AG04449 (cell line): ENCODE data around the gene CALHM3.
A peak's percentile ranks its signal among the peaks of the same experiment; 100 is the strongest.

ENCODE experiments used
- CTCF ChIA-PET: fragments of 350-600 bp; formaldehyde crosslinking; extraction: SDS; loops from one replicate; lab custom pipeline; 2021; ENCODE audit warnings: antibody characterized with exemption; lab: Yijun Ruan, JAX
- POLR2A ChIA-PET: fragments of 400-600, 350-600 bp; formaldehyde crosslinking; extraction: SDS; loops from one replicate; lab custom pipeline; 2020; ENCODE audit warnings: antibody characterized with exemption, inconsistent platforms; lab: Yijun Ruan, JAX
- DNase-seq: peaks from one replicate; pipeline ENCODE4 v3.0.0-alpha.2; 2010; ENCODE audit warnings: low read depth, low spot score
- H3K4me3 ChIP-seq: 2 replicates; pipeline ENCODE4 v1.5.1; 2011; ENCODE audit warnings: low read depth, mild to moderate bottlenecking, control low read depth, low read length
- TF ChIP-seq, protein P1 (sequence below): IDR thresholded peaks from one replicate; pipeline ENCODE4 v1.5.1; 2011; ENCODE audit warnings: mild to moderate bottlenecking, moderate library complexity, low read length, control low read depth, inconsistent platforms; ENCODE audit not compliant: insufficient read depth; ENCODE audit errors: missing control alignments

Gene CALHM3

DNA sequence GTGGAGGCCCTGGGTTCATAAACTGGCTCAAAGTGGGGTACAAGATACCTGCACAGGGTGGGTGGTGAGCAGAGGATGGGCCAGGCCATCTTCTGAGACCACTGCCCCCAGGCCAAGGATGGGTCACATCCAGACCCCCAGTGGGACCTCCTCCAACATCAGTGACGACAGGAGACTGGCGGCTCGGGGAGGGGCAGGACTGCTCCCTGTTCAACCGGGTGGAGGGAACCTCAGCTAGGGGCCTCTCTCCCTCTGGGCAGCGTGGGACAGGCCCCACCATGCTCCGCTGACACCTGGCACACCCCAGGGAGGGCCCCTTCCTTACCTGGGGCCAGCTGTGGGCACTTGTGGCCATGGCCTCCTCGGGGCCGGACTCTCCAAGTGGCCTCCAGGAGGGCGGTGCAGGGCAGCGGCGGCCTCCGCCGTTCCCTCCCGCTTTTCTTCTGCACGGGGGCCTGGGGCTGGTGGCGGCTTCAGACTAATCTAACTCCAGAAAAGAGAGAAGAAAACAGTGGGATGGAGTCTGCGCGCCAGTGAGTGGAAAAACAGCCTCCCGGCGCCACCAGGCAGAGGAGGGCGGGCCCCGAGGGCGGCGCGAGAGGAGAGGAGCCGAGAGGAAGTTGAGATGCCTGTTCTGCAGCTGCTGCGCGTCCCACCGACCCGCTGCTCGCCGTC, 27.1 kb downstream of the CALHM3 start, which contains the start of gene CALHM2:
Gene CALHM2, minus strand, starts transcription at position 540 of the 675 bp plus-strand sequence. CDS start 2,429 bp downstream, outside the sequence.
- ChIA-PET CTCF (interaction anchor here (0.6 to 6.8 kb wide), 11 partner anchors 11 to 116 kb away, joined by 3 to 84 read pairs (median 4); no protein-coding TSS in a partner anchor), POLR2A (interaction anchor here (0.6 to 1.2 kb wide), 2 partner anchors 41 to 49 kb away, joined by 3 read pairs; partner anchors contain the start of gene NEURL1)
- H3K4me3 ChIP-seq = peak within 1 kb of the TSS; percentile 77
- TF ChIP-seq, protein P1, sequence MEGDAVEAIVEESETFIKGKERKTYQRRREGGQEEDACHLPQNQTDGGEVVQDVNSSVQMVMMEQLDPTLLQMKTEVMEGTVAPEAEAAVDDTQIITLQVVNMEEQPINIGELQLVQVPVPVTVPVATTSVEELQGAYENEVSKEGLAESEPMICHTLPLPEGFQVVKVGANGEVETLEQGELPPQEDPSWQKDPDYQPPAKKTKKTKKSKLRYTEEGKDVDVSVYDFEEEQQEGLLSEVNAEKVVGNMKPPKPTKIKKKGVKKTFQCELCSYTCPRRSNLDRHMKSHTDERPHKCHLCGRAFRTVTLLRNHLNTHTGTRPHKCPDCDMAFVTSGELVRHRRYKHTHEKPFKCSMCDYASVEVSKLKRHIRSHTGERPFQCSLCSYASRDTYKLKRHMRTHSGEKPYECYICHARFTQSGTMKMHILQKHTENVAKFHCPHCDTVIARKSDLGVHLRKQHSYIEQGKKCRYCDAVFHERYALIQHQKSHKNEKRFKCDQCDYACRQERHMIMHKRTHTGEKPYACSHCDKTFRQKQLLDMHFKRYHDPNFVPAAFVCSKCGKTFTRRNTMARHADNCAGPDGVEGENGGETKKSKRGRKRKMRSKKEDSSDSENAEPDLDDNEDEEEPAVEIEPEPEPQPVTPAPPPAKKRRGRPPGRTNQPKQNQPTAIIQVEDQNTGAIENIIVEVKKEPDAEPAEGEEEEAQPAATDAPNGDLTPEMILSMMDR = no peak
- DNase-seq = no peak

DNA sequence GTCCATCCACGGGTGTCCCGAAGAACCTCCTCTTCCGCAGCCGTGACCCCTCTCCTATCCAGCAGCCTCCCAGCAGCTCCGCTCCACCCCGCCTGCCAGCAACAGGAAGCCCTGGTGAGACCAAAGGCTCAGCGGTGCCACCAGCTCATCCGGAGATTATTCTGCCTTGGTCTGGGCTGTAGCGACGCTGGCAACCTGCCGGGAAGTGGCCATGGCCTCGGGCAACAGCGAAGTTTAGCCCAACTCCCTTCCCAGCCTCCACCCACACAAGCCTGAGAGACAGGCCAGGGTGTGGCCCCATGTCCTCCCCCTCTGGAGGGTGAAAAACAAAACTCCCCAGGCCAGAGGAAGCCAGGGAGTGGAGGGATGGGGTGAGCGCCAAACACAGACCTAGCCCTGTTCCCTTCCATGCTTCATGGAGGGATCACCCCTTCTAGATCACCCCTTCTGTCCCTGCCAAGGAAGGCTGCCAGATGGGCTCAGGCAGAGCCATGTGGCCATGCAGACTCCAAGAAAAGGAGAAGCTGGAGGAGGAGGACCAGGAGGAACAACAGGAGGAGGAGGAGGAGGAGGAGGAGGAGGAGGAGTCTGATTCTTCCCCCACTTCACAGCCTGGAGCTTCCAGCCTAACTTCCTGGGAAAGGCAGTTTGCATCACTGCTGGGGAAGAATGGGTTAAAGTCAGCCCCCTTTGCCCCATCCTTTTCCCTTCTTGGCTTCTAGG, 27.8 kb downstream of the CALHM3 start:
- no peak for DNase-seq
- ChIA-PET CTCF (interaction anchor here (0.8 to 6.8 kb wide), 8 partner anchors 12 to 91 kb away, joined by 3 to 84 read pairs (median 6); no protein-coding TSS in a partner anchor), POLR2A (interaction anchor here (0.7 to 1.2 kb wide), 2 partner anchors 9 to 42 kb away, joined by 3 to 4 read pairs; partner anchors contain the start of gene NEURL1)
- TF ChIP-seq, protein P1 = no peak
- peak overlapping the region; percentile 77 for H3K4me3 ChIP-seq

DNA sequence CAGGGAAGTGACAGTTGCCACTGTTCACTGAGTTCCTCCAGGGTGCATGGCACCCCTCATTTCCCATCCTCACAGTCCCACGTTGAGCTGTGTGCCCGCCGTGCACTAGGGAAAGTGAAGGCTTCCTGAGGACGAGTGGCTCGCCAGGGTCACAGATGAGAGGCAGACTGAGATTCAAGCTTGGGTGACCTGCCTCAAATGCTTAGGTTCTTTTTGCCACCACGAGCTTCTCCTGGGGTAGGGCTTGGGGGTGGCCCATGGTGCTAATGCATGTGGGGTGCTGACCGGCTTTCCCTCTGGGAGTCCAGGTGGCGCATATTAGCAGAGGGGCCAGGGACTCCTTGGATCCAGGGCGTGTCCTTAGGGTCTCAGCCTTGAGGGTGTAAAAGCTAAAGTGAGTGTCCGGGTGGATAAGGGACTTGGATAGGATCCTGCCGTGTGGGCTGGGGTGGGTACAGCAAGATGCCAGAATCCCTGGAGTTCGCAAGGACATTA, 28.8 kb downstream of the CALHM3 start:
- ChIA-PET CTCF (interaction anchor here (1.2 to 6.8 kb wide), 3 partner anchors 34 to 38 kb away, joined by 4 to 84 read pairs (median 4); no protein-coding TSS in a partner anchor), POLR2A (no interaction called here)
- TF ChIP-seq, protein P1 = no peak
- DNase-seq = no peak
- peak overlapping the region; percentile 77 for H3K4me3 ChIP-seq

DNA sequence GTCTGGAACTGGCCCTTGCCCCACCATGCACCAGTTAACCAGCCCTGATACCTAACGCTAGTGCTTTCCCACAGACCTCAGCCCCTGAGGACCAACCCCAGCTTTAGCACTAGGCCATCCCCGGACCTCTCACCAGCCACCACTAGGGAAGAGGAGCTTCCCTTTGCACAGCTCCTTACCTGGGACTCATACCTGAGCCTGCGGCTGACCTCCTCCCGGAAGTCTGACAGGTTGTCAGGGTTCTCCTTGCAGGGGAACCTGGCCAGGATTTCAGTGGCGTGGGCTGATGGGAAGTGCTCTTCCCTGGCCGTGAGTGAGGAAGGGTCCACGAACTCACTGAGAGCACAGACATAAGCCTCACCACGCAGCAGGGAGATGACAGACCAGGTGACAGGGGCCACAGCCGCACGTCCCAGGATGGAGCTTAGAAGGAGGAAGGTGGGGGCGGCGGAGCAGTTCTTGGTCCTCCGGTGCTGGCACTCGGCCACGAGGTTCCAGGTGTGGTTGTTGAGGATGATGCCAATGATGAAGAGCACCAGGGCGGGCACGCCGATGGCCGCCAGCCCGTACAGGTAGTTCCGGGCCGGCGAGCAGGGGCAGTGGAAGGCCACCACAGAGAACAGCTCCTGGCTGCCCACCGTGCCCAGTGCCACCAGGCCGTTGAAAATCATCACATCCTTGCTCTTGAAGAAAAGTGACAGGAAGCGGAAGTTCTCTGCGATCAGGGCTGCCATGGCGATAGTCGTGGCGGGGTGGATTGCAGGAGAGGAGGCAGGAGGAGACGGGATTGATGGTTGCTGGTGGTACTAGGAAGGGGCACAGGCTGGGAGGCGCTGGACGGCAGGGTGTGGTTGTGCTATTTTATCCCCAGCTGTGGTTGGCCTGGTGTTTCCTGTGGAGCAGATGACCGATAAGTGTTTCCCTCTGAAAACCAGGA, 29.6 kb downstream of the CALHM3 start:
- POLR2A ChIA-PET = no interaction called here
- TF ChIP-seq, protein P1 = no peak
- no peak for DNase-seq
- CTCF ChIA-PET = interaction anchor here (0.6 to 6.8 kb wide), 4 partner anchors 33 to 200 kb away, joined by 3 to 84 read pairs (median 4); no protein-coding TSS in a partner anchor
- H3K4me3 ChIP-seq = no peak overlapping the region; the same call in 1 of the 2 replicates

DNA sequence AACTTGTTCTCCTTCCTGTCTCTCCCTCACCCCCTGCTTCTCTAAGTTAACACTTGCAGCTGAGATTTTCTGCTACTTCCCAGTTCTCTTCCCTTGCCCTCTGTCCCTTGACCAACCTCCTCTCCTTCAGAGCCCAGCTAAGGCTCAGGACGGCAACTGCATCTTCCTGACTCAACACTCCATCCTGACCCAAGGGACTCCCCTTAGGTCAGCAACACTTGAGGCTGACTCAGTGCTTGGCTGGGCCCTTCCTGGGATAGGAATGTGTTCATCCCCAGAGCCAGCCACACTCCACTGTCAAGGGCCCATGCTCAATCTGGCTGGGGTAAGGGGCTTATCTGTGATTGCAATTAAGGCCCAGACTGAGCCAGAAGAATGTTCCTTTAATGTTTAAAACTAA, 30.3 kb downstream of the CALHM3 start:
- CTCF ChIA-PET = interaction anchor here (0.6 to 6.8 kb wide), 2 partner anchors 36 to 200 kb away, joined by 3 to 84 read pairs; no protein-coding TSS in a partner anchor
- peak; percentile 47 for DNase-seq
- POLR2A ChIA-PET = no interaction called here
- no peak overlapping the region for H3K4me3 ChIP-seq
- TF ChIP-seq, protein P1 = no peak
